Breast epithelium (tissue), 4 donors: ENCODE data around the gene EFNA3. TPM values are rescaled to one million over a fixed set of nuclear protein-coding genes. Genes with fewer than 3 reads are reported as not detected.

Source experiments
- DNase-seq, 2 donors: peaks; one replicate each; pipeline ENCODE4 v3.0.0-alpha.2; 2019; ENCODE audit warnings: low spot score in 2 of 2
- H3K27ac ChIP-seq, 2 donors: fragments of 200-600 bp; sonication (generic) in 1 of 2; one replicate each; pipeline ENCODE4 v1.5.1; 2016 to 2019; ENCODE audit warnings: mild to moderate bottlenecking in 1 of 2
- H3K27me3 ChIP-seq, 2 donors: fragments of 200-600 bp; sonication (generic) in 1 of 2; one replicate each; pipeline versions ENCODE4 v1.5.1 to v1.6.0; 2017 to 2019; ENCODE audit warnings: control low read depth in 1 of 2, mild to moderate bottlenecking in 1 of 2
- H3K36me3 ChIP-seq: fragments of 200-600 bp; one replicate; pipeline ENCODE4 v1.5.1; 2019
- H3K4me1 ChIP-seq, 2 donors: fragments of 200-600 bp; sonication (generic); one replicate each; pipeline ENCODE4 v1.5.1; 2016 to 2019; ENCODE audit warnings: control low read depth in 1 of 2
- H3K4me3 ChIP-seq, 3 donors: fragments of 200-600 bp; sonication (generic); 1 replicate in 2 of 3; 2 replicates in 1 of 3; pipeline ENCODE4 v1.5.1; 2016 to 2019; ENCODE audit warnings: mild to moderate bottlenecking in 3 of 3, moderate library complexity in 2 of 3
- H3K9me3 ChIP-seq, 2 donors: fragments of 200-600 bp; sonication (generic) in 1 of 2; one replicate each; pipeline ENCODE4 v1.5.1; 2016 to 2019; ENCODE audit warnings: control low read depth in 1 of 2
- CTCF ChIP-seq, 3 donors: fragments of 450-650 bp; IDR thresholded peaks; one replicate each; pipeline ENCODE4 v1.5.1; 2016 to 2017; ENCODE audit warnings: antibody characterized with exemption in 3 of 3, mild to moderate bottlenecking in 3 of 3, moderate library complexity in 3 of 3
- POLR2A ChIP-seq: fragments of 450-650 bp; IDR thresholded peaks from one replicate; pipeline ENCODE4 v1.6.1; 2016; ENCODE audit warnings: antibody characterized with exemption, mild to moderate bottlenecking, moderate library complexity
- POLR2AphosphoS5 ChIP-seq, 3 donors: sonication (generic); formaldehyde crosslinking; IDR thresholded peaks; one replicate each; pipeline ENCODE4 v1.6.1; 2017; ENCODE audit warnings: antibody characterized with exemption in 3 of 3
- intact Hi-C: fragments of 100-400 bp; cut with DNase I; formaldehyde crosslinking; loops from one replicate; pipeline ENCODE4 v1.15.1; 2023; ENCODE audit warnings: low total_unique reads
- total RNA-seq, 3 donors: library from RNA; depleted of rRNA; stranded (reverse); fragments of >200 nt; gene quantifications; one replicate each; pipeline ENCODE4 v1.1.0, GENCODE V29; 2016

EFNA3 gene
- total RNA-seq, 3 donors from 2014 or later, result 1.6 to 7.2 (median 6.6) TPM

GRCh38 chr1:155092131-155092530 is 13.5 kb downstream of the EFNA3 start:
- H3K27ac ChIP-seq, result no peak overlapping the region
- intact Hi-C loops, result loop anchor here (5.0 kb wide), 1 partner anchor 75 kb away; no protein-coding TSS in a partner anchor

GRCh38 chr1:155092641-155093040 is 14.0 kb downstream of the EFNA3 start:
- Histone ChIP-seq H3K9me3 (no peaks in the 10 kb centered on the region), H3K4me1 (peaks cover 0 to 10% of the 10 kb centered on the region in 2 donors), H3K27me3 (no peaks in the 10 kb centered on the region), H3K27ac (no peak overlapping the region), H3K36me3 (no peaks in the 10 kb centered on the region), H3K4me3 (no peak overlapping the region)
- no peak for DNase-seq
- no peak for TF ChIP-seq CTCF (IDR thresholded peaks at IDR 0.05)
- TF ChIP-seq POLR2AphosphoS5 (IDR thresholded peaks at IDR 0.05), result no peak
- TF ChIP-seq POLR2A, result no peak
- intact Hi-C loops, result loop anchor here (5.0 kb wide), 1 partner anchor 75 kb away; no protein-coding TSS in a partner anchor

More at GRCh38 chr1:155092131-155092530, 13.5 kb downstream of the EFNA3 start:
- TF ChIP-seq POLR2AphosphoS5 (IDR thresholded peaks at IDR 0.05), result no peak
- no peak for TF ChIP-seq CTCF (IDR thresholded peaks at IDR 0.05)
- no peak for TF ChIP-seq POLR2A
- H3K9me3 ChIP-seq, result no peaks in the 10 kb centered on the region
- no peak overlapping the region for H3K4me3 ChIP-seq
- peaks cover 0 to 10% of the 10 kb centered on the region in 2 donors for H3K4me1 ChIP-seq
- no peaks in the 10 kb centered on the region for H3K27me3 ChIP-seq
- DNase-seq, result no peak
- no peaks in the 10 kb centered on the region for H3K36me3 ChIP-seq

- H3K36me3 ChIP-seq, result no peaks in the 10 kb centered on the region
- no peaks in the 10 kb centered on the region for H3K9me3 ChIP-seq
- peaks cover 0 to 10% of the 10 kb centered on the region in 2 donors for H3K4me1 ChIP-seq
- TF ChIP-seq CTCF (IDR thresholded peaks at IDR 0.05) (peak in 2 of 3 donors; percentile 41 to 47), POLR2AphosphoS5 (IDR thresholded peaks at IDR 0.05) (no peak), POLR2A (no peak)
- intact Hi-C loops, result loop anchor here (2.0 to 5.0 kb wide), 2 partner anchors 53 to 73 kb away; no protein-coding TSS in a partner anchor
- peak overlapping the region; percentile 60 to 79 for H3K27ac ChIP-seq
- H3K27me3 ChIP-seq, result no peaks in the 10 kb centered on the region
- no peak for DNase-seq
- no peak overlapping the region for H3K4me3 ChIP-seq
These were observed 15.4 kb downstream of the EFNA3 start for GRCh38 chr1:155093911-155094621.

GRCh38 chr1:155094622-155094948 is 15.9 kb downstream of the EFNA3 start:
- TF ChIP-seq POLR2A (no peak), POLR2AphosphoS5 (IDR thresholded peaks at IDR 0.05) (no peak), CTCF (IDR thresholded peaks at IDR 0.05) (no peak)
- Histone ChIP-seq H3K4me1 (peaks cover 0 to 10% of the 10 kb centered on the region in 2 donors), H3K4me3 (no peak overlapping the region), H3K27me3 (no peaks in the 10 kb centered on the region), H3K9me3 (no peaks in the 10 kb centered on the region), H3K27ac (peak overlapping the region; percentile 60 to 79), H3K36me3 (no peaks in the 10 kb centered on the region)
- no peak for DNase-seq
- intact Hi-C loops, result loop anchor here (2.0 to 5.0 kb wide), 2 partner anchors 52 to 73 kb away; no protein-coding TSS in a partner anchor

GRCh38 chr1:155099331-155099730 is 20.7 kb downstream of the EFNA3 start:
- no peak for DNase-seq
- Histone ChIP-seq H3K27ac (no peak overlapping the region), H3K36me3 (no peaks in the 10 kb centered on the region), H3K27me3 (no peaks in the 10 kb centered on the region), H3K4me3 (no peak overlapping the region), H3K9me3 (no peaks in the 10 kb centered on the region), H3K4me1 (peaks cover 0 to 4% of the 10 kb centered on the region in 2 donors)
- intact Hi-C loops, result no loop called here
- no peak for TF ChIP-seq POLR2A
- TF ChIP-seq CTCF (IDR thresholded peaks at IDR 0.05), result no peak
- no peak for TF ChIP-seq POLR2AphosphoS5 (IDR thresholded peaks at IDR 0.05)
